GM12878 (cell line): ENCODE data around the gene FAAP100. TPM values are rescaled to one million over a fixed set of nuclear protein-coding genes. Genes with fewer than 3 reads are reported as not detected.
A peak's percentile ranks its signal among the peaks of the same experiment; 100 is the strongest.

Experiments
- ATAC-seq: fragments of 200-7000 bp; cut with Tn5 transposase; 3 replicates; pipeline ENCODE4 v1.9.1; 2020; ENCODE audit warnings: mild to moderate bottlenecking, moderate library complexity
- BruUV-seq: library from RNA; stranded (reverse); fragments of 400-500 nt; replicated peaks from 2 replicates; lab custom pipeline; 2021; lab: Mats Ljungman, UMichigan
- CTCF ChIA-PET: fragments of 300-600 bp; sonication (Branson Sonifier 250); formaldehyde crosslinking; extraction: SDS; loops from one replicate; lab custom pipeline; 2021; ENCODE audit warnings: inconsistent platforms; lab: Yijun Ruan, JAX
- POLR2A ChIA-PET: fragments of 350-600 bp; formaldehyde crosslinking; extraction: SDS; loops from one replicate; lab custom pipeline; 2021; ENCODE audit warnings: inconsistent platforms; lab: Charles Lee
- RAD21 ChIA-PET: fragments of 300-600 bp; sonication (Branson Sonifier 250); formaldehyde crosslinking; loops from one replicate; lab custom pipeline; 2023; ENCODE audit warnings: antibody characterized with exemption; ENCODE audit not compliant: unreplicated experiment; lab: Charles Lee
- SMC1A ChIA-PET: fragments of 300-600 bp; sonication (Branson Sonifier 250); formaldehyde crosslinking; loops from one replicate; lab custom pipeline; 2023; ENCODE audit not compliant: unreplicated experiment, uncharacterized antibody; lab: Charles Lee
- DNase-seq: peaks from one replicate; pipeline ENCODE4 v3.0.0-alpha.2; 2011; ENCODE audit warnings: low read depth, low spot score
- FAIRE-seq: peaks from 3 replicates; lab custom pipeline; 2011; peaks lifted over from hg19 to GRCh38; lab: Jason Lieb, UNC
- H2AFZ ChIP-seq: 2 replicates; pipeline ENCODE4 v1.6.0; 2011; ENCODE audit warnings: low read depth, low read length, control low read depth; ENCODE audit not compliant: control insufficient read depth
- H3K27ac ChIP-seq: 2 replicates; pipeline ENCODE4 v1.5.1; 2011; ENCODE audit warnings: control low read depth; ENCODE audit not compliant: control insufficient read depth, insufficient read depth
- H3K27me3 ChIP-seq, 2 experiments: replicated peaks in 1 of 2; 2 replicates each; pipeline versions ENCODE4 v1.6.0 to v1.6.1; 2011; ENCODE audit warnings: low read length in 1 of 2; ENCODE audit not compliant: control insufficient read depth in 2 of 2, insufficient read depth in 2 of 2
- H3K36me3 ChIP-seq, 2 experiments: 2 replicates each; pipeline ENCODE4 v1.5.1; 2011; ENCODE audit warnings: low read length in 1 of 2; ENCODE audit not compliant: control insufficient read depth in 2 of 2, insufficient read depth in 2 of 2
- H3K4me1 ChIP-seq: 2 replicates; pipeline ENCODE4 v1.6.1; 2011; ENCODE audit warnings: mild to moderate bottlenecking, low read length, moderate library complexity, mixed read lengths; ENCODE audit not compliant: control insufficient read depth, insufficient read depth
- H3K4me2 ChIP-seq: 2 replicates; pipeline ENCODE4 v1.6.0; 2011; ENCODE audit warnings: control low read depth; ENCODE audit not compliant: control insufficient read depth, insufficient read depth
- H3K4me3 ChIP-seq: fragments of 200-600 bp; sonication (generic); 2 replicates; pipeline ENCODE4 v1.5.1; 2016
- H3K79me2 ChIP-seq: 2 replicates; pipeline ENCODE4 v1.6.0; 2011; ENCODE audit warnings: low read length; ENCODE audit not compliant: control insufficient read depth, insufficient read depth
- H3K9ac ChIP-seq: 2 replicates; pipeline ENCODE4 v1.8.0; 2011; ENCODE audit warnings: low read length, control low read depth, mixed read lengths; ENCODE audit not compliant: control insufficient read depth, insufficient read depth
- H3K9me3 ChIP-seq: replicated peaks from 3 replicates; pipeline ENCODE4 v1.5.1; 2011; ENCODE audit warnings: mild to moderate bottlenecking, low read length; ENCODE audit not compliant: control insufficient read depth, insufficient read depth
- H4K20me1 ChIP-seq: 2 replicates; pipeline ENCODE4 v1.6.0; 2011; ENCODE audit not compliant: control insufficient read depth, insufficient read depth
- BCL11A ChIP-seq: IDR thresholded peaks from 2 replicates; pipeline ENCODE4 v1.6.1; 2011; ENCODE audit warnings: low read depth, low read length
- BHLHE40 ChIP-seq, 2 experiments: fragments of 450-650 bp in 1 of 2; IDR thresholded peaks; 2 replicates each; pipeline ENCODE4 v1.6.1; 2011 to 2017; ENCODE audit warnings: low read depth in 2 of 2, borderline replicate concordance in 1 of 2, improper control_type of control experiment in 1 of 2, low read length in 1 of 2, mild to moderate bottlenecking in 1 of 2
- YY1 ChIP-seq: IDR thresholded peaks from 2 replicates; pipeline ENCODE4 v1.6.1; 2011; ENCODE audit warnings: low read depth, mild to moderate bottlenecking, low read length
- WGBS: methylation state at CpG from one replicate; pipeline ENCODE4 v1.1.6; 2016; ENCODE audit warnings: low lambda C conversion rate; ENCODE audit not compliant: insufficient replicate concordance, insufficient coverage; ENCODE audit errors: missing lambda C conversion rate; 5-methylcytosine and 5-hydroxymethylcytosine counted together
- in situ Hi-C: fragments of 300-500 bp; cut with MboI; formaldehyde crosslinking; loops from 9 replicates; pipeline ENCODE4 v1.14.3; 2018; ENCODE audit warnings: mixed read lengths
- intact Hi-C: fragments of 100-400 bp; cut with micrococcal nuclease; formaldehyde crosslinking; loops from one replicate; pipeline ENCODE4 v1.14.2; 2022; ENCODE audit not compliant: unreplicated experiment
- polyA plus RNA-seq, 11 experiments: library from polyadenylated mRNA; depleted of rRNA in 4 of 11; unstranded in 6 of 11; stranded (reverse) in 5 of 11; fragments of >200 nt; fragmentation: Nextera tagmentation in 4 of 11; fragmentation: Illumina TruSeq in 1 of 11; extraction: Ambion mirVana in 4 of 11; extraction: Trizol in 1 of 11; gene quantifications; 1 replicate in 1 of 11; 2 replicates in 10 of 11; pipeline versions ENCODE4 v1.2.1 to v1.2.3, GENCODE V29; 2011 to 2016; ENCODE audit warnings: inconsistent platforms in 2 of 11, missing spikeins in 2 of 11, low read depth in 1 of 11
- total RNA-seq, 4 experiments: library from RNA; depleted of rRNA in 3 of 4; stranded (reverse); fragments of >200 nt in 3 of 4; fragmentation: Illumina TruSeq in 1 of 4; extraction: Trizol in 1 of 4; gene quantifications; 2 replicates each; pipeline versions ENCODE4 v1.2.1 to v1.2.3, GENCODE V29; 2013 to 2021

FAAP100 gene
- total and polyA plus RNA-seq, 10 of the 15 experiments (the other 5 are each of a cell fraction or from before 2014, with no cell fraction given) = 0.11 to 46.2 (median 17.1) TPM

- H2AFZ ChIP-seq = no peak overlapping the region
- H3K27me3 ChIP-seq = no peaks in the 10 kb centered on the region
- ChIA-PET RAD21 (interaction anchor here (0.6 kb wide), 1 partner anchor 96 kb away, joined by 3 read pairs; no protein-coding TSS in a partner anchor), POLR2A (interaction anchor here (0.9 kb wide), 1 partner anchor 15 kb away, joined by 3 read pairs; no protein-coding TSS in a partner anchor), SMC1A (interaction anchor here (0.7 to 2.0 kb wide), 2 partner anchors 29 to 75 kb away, joined by 3 to 5 read pairs; no protein-coding TSS in a partner anchor), CTCF (interaction anchor here (0.9 to 1.3 kb wide), 4 partner anchors 13 to 77 kb away, joined by 3 to 7 read pairs (median 4); no protein-coding TSS in a partner anchor)
- no peaks in the 10 kb centered on the region for H3K9me3 ChIP-seq
- in situ Hi-C loops (no loop called here), intact Hi-C loops (no loop called here)
- 61% methylated on average over 17 of the region's 17 CpGs for WGBS
- H3K9ac ChIP-seq = no peak overlapping the region
- H3K36me3 ChIP-seq = no peaks in the 10 kb centered on the region
- BruUV-seq = no TSS peak
- H3K27ac ChIP-seq = no peak overlapping the region
- H3K4me2 ChIP-seq = no peak overlapping the region
- H3K4me1 ChIP-seq = peaks cover 13% of the 10 kb centered on the region
- H4K20me1 ChIP-seq = no peaks in the 10 kb centered on the region
- FAIRE-seq = no peak
- ATAC-seq = no peak
- peaks cover 10% of the 10 kb centered on the region for H3K79me2 ChIP-seq
- no peak for DNase-seq
- TF ChIP-seq BCL11A (no peak), BHLHE40 (IDR thresholded peaks at IDR 0.05; ENCODE audit: borderline replicate concordance in 1 of 2, low read depth in 2 of 2, low read length in 1 of 2) (peak in 1 of 2 experiments; percentile 9; a peak in 1 of 4 replicates), YY1 (0 out of 2 replicates have a peak, but pooled peaks have one; percentile 11)
- TF ChIP-seq, all 136 proteins: peak for 2
- H3K4me3 ChIP-seq = no peak overlapping the region
Observed at GRCh38 chr17:81523402-81524038, 28.6 kb downstream of the FAAP100 start.
